Left colon (tissue), 2 donors: ENCODE data around the gene GJA8. TPM values are rescaled to one million over a fixed set of nuclear protein-coding genes. Genes with fewer than 3 reads are reported as not detected.
"Not testable (repeated sequence)": the region's sequence is repeated elsewhere in the genome, so short reads cannot be mapped to it uniquely, and the experiment has no call there.

ENCODE experiments used
- ATAC-seq: fragments of 200-7000 bp; cut with Tn5 transposase; one replicate; pipeline ENCODE4 v1.9.1; 2020; ENCODE audit warnings: mild to moderate bottlenecking, moderate library complexity
- DNase-seq, 2 donors: peaks; one replicate each; pipeline ENCODE4 v3.0.0-alpha.2; 2020
- intact Hi-C, 2 donors: fragments of 100-400 bp; cut with DNase I in 1 of 2; cut with micrococcal nuclease in 1 of 2; formaldehyde crosslinking; loops; one replicate each; pipeline versions ENCODE4 v1.11.2 to v1.14.0; 2022; cut with DNase I, micrococcal nuclease
- long read RNA-seq: library from polyadenylated mRNA; unstranded; transcript quantifications from one replicate; pipeline ENCODE4 v2.0.0, GENCODE V29; 2021
- total RNA-seq, 2 donors: library from RNA; stranded (reverse); fragmentation: NEBNext Ultra II Directional; extraction: Animal tissue kit (Norgen Biotek cat#: 25700); gene quantifications; one replicate each; pipeline ENCODE4 v1.2.1, GENCODE V29; 2021
- donor health status: DM: no; HTN: no; CAD: no.
- donor health status: DM: yes; HTN: yes; CAD: no.

GJA8 gene
- not detected for total RNA-seq
- long read RNA-seq = 0 reads

DNA sequence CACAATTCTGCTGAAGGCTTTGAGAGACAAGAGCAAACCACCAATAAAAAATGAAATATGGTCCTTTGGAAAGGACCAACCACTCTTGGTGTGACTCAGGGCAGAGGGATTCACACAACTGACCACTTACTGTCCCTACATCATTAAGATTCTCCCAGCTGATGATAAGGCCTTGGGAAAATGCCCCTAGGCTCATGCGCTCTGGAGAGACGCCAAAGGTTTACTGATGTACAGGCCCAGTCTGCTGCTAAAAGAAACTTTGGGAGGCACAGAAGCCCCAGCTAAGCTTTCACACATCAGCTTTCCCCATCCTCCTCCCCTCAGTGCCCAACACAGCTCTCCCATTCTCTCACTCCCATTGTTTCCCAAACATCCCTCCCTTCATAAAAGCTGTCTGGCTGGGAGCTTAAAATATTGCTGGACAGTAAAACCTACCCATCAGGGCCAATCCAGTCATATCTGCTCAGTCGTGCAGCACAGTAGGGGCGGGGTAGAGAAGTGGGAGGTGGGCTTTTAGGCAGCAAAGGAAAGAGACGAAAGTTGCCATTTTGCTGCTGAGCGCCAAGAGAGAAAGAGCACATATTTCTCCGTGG lies at the start of gene GJA8:
GJA8 (plus strand) TSS at position 543 of the 593 bp plus-strand sequence. CDS start 5,161 bp downstream, outside the sequence.
- ATAC-seq (no peak), DNase-seq (no peak)
- intact Hi-C loops = no loop called here

GRCh38 chr1:147853391-147853790 lies 49.2 kb upstream of the GJA8 start:
- intact Hi-C loops = no loop called here
- DNase-seq (no peak), ATAC-seq (no peak)

DNA sequence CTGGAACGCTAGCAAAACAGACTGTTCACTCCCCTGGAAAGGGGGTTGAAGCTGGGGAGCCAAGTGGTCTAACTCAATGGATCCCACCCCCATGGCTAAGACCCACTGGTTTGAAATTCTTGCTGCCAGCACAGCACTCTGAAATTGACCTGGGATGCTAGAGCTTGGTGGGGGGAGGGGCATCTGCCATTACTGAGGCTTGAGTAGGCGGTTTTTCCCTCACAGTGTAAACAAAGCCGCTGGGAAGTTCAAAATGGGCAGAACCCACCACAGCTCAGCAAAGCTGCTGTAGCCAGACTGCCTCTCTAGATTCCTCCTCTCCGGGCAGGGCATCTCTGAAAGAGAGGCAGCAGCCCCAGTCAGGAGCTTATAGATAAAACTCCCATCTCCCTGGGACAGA lies 47.6 kb upstream of the GJA8 start:
- DNase-seq, intact Hi-C loops, ATAC-seq: not testable (repeated sequence)

DNA sequence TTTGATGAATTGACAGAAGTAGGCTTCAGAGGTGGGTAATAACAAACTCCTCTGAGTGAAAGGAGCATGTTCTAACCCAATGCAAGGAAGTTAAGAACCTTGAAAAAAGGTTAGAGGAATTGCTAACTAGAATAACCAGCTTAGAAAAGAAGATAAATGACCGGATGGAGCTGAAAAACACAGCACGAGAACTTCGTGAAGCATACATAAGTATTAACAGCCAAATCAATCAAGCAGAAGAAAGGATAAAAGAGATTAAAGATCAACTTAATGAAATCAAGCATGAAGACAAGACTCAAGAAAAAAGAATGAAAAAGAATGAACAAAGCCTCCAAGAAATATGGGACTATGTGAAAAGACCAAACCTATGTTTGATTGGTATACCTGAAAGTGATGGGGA lies 46.6 kb upstream of the GJA8 start:
- DNase-seq, intact Hi-C loops, ATAC-seq: not testable (repeated sequence)

GRCh38 chr1:147867204-147867603 lies 35.4 kb upstream of the GJA8 start:
- intact Hi-C loops, DNase-seq, ATAC-seq: not testable (repeated sequence)

- no peak for ATAC-seq
- intact Hi-C loops = no loop called here
- DNase-seq = no peak
Observed at GRCh38 chr1:147878022-147878421, 24.6 kb upstream of the GJA8 start.

DNA sequence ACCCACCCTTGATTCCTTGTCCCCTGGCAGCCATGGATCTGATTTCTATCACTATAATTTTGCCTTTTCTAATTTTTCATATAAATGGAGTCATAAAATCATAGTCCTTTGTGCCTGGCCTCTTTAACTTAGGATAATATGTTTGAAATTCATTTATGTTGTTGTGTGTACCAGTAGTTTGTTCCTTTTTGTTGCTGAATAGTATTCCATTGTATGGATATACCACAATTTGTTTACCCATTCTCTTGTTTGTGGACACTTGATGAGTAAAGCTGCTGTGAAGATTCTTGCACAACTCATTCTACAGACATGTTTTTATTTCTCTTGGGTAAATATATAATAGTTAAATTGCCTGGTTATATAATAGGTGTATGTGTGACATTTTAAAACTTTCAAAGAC lies 22.7 kb upstream of the GJA8 start:
- ATAC-seq (no peak), DNase-seq (no peak)
- intact Hi-C loops = no loop called here

DNA sequence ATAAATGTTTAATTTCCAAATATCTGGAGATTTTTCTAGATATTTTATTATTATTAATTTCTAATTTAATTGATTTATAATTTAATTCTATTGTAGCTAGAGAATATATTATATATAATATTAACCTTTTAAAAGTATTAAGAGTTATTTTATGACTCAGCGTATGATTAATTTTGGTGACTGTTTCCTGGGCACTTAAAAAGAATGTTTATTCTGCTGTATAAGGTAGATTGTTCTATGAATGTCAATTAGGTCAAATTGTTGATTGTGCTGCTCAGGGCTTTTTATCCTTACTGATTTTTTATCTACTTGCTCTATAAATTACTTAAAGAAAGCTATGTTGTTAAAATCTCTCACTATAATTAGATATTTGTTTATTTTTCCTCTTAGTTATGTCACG lies 20.1 kb upstream of the GJA8 start:
- intact Hi-C loops = no loop called here
- no peak for DNase-seq
- no peak for ATAC-seq

- intact Hi-C loops = loop anchor here in 1 of 2 donors (10.0 kb wide), 1 partner anchor 165 kb away; no protein-coding TSS in a partner anchor
- DNase-seq = peak in 1 of 2 donors; percentile 67
- peak; percentile 83 for ATAC-seq
Observed at GRCh38 chr1:147890177-147890790, 12.3 kb upstream of the GJA8 start.

GRCh38 chr1:147891088-147891487 lies 11.5 kb upstream of the GJA8 start:
- ATAC-seq (no peak), DNase-seq (no peak)
- intact Hi-C loops = loop anchor here in 1 of 2 donors (10.0 kb wide), 1 partner anchor 166 kb away; no protein-coding TSS in a partner anchor

DNA sequence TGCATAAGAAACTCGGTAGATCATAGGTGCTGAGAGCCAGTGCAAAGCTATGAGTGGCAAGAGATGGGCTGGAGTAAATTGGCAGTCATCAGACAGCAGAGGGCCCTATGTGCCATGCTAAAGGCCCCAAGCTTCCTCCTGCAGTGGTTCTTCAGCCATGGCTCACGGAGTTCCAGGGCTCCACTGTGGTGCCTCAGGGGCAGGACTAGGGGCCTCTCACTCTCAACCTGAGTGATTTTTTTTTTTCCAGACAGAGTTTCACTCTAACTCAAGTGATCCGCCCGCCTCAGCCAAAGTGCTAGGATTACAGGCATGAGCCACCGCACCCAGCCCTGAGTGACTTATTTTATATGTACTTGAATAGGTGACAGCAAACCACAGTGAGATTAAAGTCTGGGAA lies 10.4 kb upstream of the GJA8 start:
- DNase-seq = no peak
- no peak for ATAC-seq
- intact Hi-C loops = loop anchor here in 1 of 2 donors (10.0 kb wide), 1 partner anchor 167 kb away; no protein-coding TSS in a partner anchor

DNA sequence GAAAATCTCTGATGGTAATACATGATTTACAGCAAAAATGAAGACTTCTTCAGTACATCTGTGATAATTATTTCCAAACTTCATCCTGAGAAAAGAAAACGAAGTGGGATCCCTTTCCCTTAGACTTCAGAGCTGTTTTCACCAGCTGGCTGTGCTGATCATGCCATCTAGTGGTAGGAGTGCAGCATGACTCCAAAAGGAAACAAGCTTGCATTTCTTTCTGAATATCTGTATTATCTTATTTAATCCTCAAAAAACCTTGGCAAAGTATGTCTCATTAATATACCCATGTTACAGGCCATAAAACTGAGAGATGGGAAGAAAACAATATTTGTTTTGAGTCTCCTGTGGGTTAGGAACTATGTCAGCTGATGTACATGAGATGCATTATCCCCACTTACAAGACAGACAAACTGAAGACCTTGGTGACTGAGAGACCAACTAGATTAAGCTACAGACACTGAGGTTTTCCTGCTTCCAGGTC lies 9.8 kb upstream of the GJA8 start:
- ATAC-seq (peak; percentile 49), DNase-seq (no peak)
- intact Hi-C loops = loop anchor here in 1 of 2 donors (10.0 kb wide), 1 partner anchor 168 kb away; no protein-coding TSS in a partner anchor

- no peak for ATAC-seq
- intact Hi-C loops = loop anchor here in 1 of 2 donors (10.0 kb wide), 1 partner anchor 170 kb away; no protein-coding TSS in a partner anchor
- DNase-seq = no peak
Observed at GRCh38 chr1:147895123-147895522, 7.5 kb upstream of the GJA8 start.

GRCh38 chr1:147897029-147897752 lies 5.4 kb upstream of the GJA8 start:
- ATAC-seq (no peak), DNase-seq (no peak)
- intact Hi-C loops = loop anchor here in 1 of 2 donors (10.0 kb wide), 1 partner anchor 172 kb away; no protein-coding TSS in a partner anchor

GRCh38 chr1:147897789-147898188 lies 4.8 kb upstream of the GJA8 start:
- intact Hi-C loops = loop anchor here in 1 of 2 donors (10.0 kb wide), 1 partner anchor 173 kb away; no protein-coding TSS in a partner anchor
- no peak for DNase-seq
- no peak for ATAC-seq

DNA sequence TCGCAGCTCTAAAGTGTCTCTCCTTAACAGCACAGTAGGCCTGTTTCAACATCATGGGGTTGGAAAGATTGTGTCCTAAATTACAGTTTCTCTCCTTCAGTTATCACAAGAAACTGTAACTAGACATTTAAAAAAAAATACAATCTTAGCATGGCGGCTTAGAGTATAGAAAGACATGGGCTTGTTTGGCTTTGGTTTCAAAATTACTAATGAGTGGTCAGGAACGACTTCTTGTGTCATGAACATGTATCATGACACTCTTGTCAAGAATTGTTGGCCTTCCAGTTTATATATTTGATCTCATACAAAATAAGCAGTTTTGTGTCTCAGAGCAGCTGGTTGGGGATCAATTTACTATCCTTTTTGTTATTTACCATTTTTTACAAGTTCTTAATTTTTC lies 2.1 kb downstream of the GJA8 start:
- DNase-seq (no peak), ATAC-seq (no peak)
- intact Hi-C loops = no loop called here

- intact Hi-C loops = no loop called here
- ATAC-seq (no peak), DNase-seq (no peak)
Observed at GRCh38 chr1:147907786-147908509, 5.4 kb downstream of the GJA8 start.

DNA sequence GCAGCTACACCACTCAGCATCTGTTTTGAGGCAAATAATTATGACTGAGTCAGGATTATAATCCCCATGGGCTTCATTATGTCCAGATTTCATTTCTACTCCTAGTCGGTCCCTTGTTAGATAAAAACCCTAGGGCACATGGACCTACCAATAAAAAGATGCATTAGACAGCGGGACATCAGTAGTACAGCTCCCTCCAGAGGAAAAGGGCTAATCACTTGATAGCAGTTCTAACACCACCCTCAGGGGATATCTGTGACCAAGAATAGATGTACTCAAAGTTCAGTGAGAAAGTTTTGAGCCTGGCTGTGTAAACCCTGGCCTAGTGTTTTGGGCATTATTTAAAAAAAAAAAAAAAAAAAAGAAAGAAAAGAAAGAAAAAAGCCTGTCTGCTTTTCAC lies 10.0 kb downstream of the GJA8 start:
- intact Hi-C loops = no loop called here
- no peak for ATAC-seq

More for the DNA sequence above, 10.0 kb downstream of the GJA8 start:
- DNase-seq = no peak
